CD4-positive, alpha-beta T cell (primary cell): ENCODE results near the gene SLC25A51. TPM values are rescaled to one million over a fixed set of nuclear protein-coding genes. Genes with fewer than 3 reads are reported as not detected.

Experiments used
- ATAC-seq: fragments of 200-7000 bp; cut with Tn5 transposase; one replicate; pipeline ENCODE4 v1.10.0; 2022; ENCODE audit warnings: mild to moderate bottlenecking; ENCODE audit not compliant: poor library complexity
- CTCF ChIA-PET: fragments of 350-600 bp; sonication (Branson Sonifier 250); formaldehyde crosslinking; loops from one replicate; lab custom pipeline; 2021; ENCODE audit warnings: antibody characterized with exemption, inconsistent platforms; lab: Charles Lee
- POLR2A ChIA-PET: fragments of 350-600 bp; sonication (Branson Sonifier 250); formaldehyde crosslinking; loops from one replicate; lab custom pipeline; 2021; ENCODE audit warnings: antibody characterized with exemption, inconsistent platforms; lab: Charles Lee
- DNase-seq, 14 experiments: peaks; one replicate each; pipeline ENCODE4 v3.0.0-alpha.2; 2013 to 2020; ENCODE audit warnings: mixed read lengths in 2 of 14
- H3K27ac ChIP-seq, 2 donors: one replicate each; pipeline versions ENCODE4 v1.5.1 to v1.7.0; 2013; ENCODE audit warnings: low read length in 2 of 2, low read depth in 1 of 2, mild to moderate bottlenecking in 1 of 2
- H3K27me3 ChIP-seq, 2 experiments: 1 replicate in 1 of 2; 2 replicates in 1 of 2; pipeline versions ENCODE4 v1.6.1 to v1.7.0; 2013; ENCODE audit warnings: low read length in 2 of 2, control low read depth in 1 of 2, mild to moderate bottlenecking in 1 of 2, moderate library complexity in 1 of 2; ENCODE audit not compliant: insufficient read depth in 2 of 2, control insufficient read depth in 1 of 2
- H3K36me3 ChIP-seq: one replicate; pipeline ENCODE4 v1.6.1; 2013; ENCODE audit warnings: low read length, control low read depth; ENCODE audit not compliant: insufficient read depth
- H3K4me1 ChIP-seq: one replicate; pipeline ENCODE4 v1.6.1; 2013; ENCODE audit warnings: low read length, control low read depth; ENCODE audit not compliant: insufficient read depth
- H3K4me3 ChIP-seq: one replicate; pipeline ENCODE4 v1.5.1; 2013; ENCODE audit warnings: mild to moderate bottlenecking, low read length, moderate library complexity
- H3K9me3 ChIP-seq, 2 experiments: 1 replicate in 1 of 2; 2 replicates in 1 of 2; pipeline versions ENCODE4 v1.6.1 to v1.7.0; 2013; ENCODE audit warnings: low read length in 2 of 2, mild to moderate bottlenecking in 2 of 2, control low read depth in 1 of 2, moderate library complexity in 1 of 2; ENCODE audit not compliant: control insufficient read depth in 1 of 2, insufficient read depth in 1 of 2
- H3K27ac Mint-ChIP-seq: one replicate; pipeline ENCODE4 v1.8.0; 2020; ENCODE audit warnings: mixed read lengths
- H3K27me3 Mint-ChIP-seq: one replicate; pipeline ENCODE4 v1.8.0; 2021; ENCODE audit warnings: mixed read lengths
- H3K36me3 Mint-ChIP-seq: one replicate; pipeline ENCODE4 v1.8.0; 2021; ENCODE audit warnings: low read depth, mixed read lengths
- H3K4me1 Mint-ChIP-seq: one replicate; pipeline ENCODE4 v1.8.0; 2021; ENCODE audit warnings: low read depth, mixed read lengths
- H3K4me3 Mint-ChIP-seq: one replicate; pipeline ENCODE4 v1.8.0; 2020; ENCODE audit warnings: mild to moderate bottlenecking, mixed read lengths
- H3K9me3 Mint-ChIP-seq: one replicate; pipeline ENCODE4 v1.8.0; 2020; ENCODE audit warnings: mixed read lengths
- intact Hi-C, 2 experiments: fragments of 100-400 bp; cut with DNase I in 1 of 2; cut with micrococcal nuclease in 1 of 2; formaldehyde crosslinking; loops; one replicate each; pipeline versions ENCODE4 v1.15.1 to v1.9.0; 2023 to 2025; cut with DNase I, micrococcal nuclease
- total RNA-seq, 174 experiments: library from RNA in 2 of 174; stranded (reverse) in 2 of 174; gene quantifications; one replicate each; pipeline ENCODE4 v1.2.3 and lab custom pipeline; 2021 to 2026
- TF ChIP-seq, protein P1 (sequence below): fragments of 200-600 bp; IDR thresholded peaks from one replicate; pipeline ENCODE4 v1.8.0; 2022; ENCODE audit warnings: antibody characterized with exemption, mild to moderate bottlenecking

SLC25A51 gene
- total RNA-seq, 2 experiments from 2014 or later = 13.3 to 13.8 TPM

DNA sequence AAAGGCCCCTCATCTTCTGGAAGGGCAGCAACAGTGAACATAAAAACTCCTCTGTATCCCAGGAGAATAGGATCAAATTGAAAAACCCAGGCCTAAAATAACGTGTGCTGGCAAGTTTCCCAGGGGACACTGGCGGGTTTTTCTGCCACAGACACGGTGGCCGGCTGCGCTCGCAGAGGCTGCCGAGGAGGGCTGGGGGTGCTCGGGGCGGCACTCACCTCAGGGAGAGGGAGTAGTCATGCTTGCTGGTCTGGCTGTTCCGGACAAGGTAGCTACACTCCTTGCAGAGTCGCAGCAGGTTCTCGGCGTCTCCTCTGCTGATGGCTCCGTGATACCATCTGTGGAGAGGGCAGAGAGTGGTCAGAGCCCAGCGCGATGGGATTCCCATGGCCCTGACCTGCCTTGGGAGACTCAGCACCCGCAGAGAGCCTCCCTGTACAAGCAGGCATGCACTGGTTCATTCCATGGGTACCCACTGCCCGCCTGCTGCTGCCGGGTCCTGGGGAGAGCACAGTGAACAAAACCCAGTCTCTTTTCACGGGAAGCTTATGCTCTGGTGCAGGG, 44.6 kb upstream of the SLC25A51 start:
- Mint-ChIP-seq H3K9me3 (no peaks in the 10 kb centered on the region), H3K27ac (no peak overlapping the region), H3K27me3 (no peaks in the 10 kb centered on the region), H3K4me3 (no peak overlapping the region), H3K36me3 (no peaks in the 10 kb centered on the region), H3K4me1 (no peaks in the 10 kb centered on the region)
- POLR2A ChIA-PET = no interaction called here
- H3K4me1 ChIP-seq = no peaks in the 10 kb centered on the region
- intact Hi-C loops = no loop called here
- TF ChIP-seq, protein P1, sequence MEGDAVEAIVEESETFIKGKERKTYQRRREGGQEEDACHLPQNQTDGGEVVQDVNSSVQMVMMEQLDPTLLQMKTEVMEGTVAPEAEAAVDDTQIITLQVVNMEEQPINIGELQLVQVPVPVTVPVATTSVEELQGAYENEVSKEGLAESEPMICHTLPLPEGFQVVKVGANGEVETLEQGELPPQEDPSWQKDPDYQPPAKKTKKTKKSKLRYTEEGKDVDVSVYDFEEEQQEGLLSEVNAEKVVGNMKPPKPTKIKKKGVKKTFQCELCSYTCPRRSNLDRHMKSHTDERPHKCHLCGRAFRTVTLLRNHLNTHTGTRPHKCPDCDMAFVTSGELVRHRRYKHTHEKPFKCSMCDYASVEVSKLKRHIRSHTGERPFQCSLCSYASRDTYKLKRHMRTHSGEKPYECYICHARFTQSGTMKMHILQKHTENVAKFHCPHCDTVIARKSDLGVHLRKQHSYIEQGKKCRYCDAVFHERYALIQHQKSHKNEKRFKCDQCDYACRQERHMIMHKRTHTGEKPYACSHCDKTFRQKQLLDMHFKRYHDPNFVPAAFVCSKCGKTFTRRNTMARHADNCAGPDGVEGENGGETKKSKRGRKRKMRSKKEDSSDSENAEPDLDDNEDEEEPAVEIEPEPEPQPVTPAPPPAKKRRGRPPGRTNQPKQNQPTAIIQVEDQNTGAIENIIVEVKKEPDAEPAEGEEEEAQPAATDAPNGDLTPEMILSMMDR = no peak
- no peak for ATAC-seq
- no peaks in the 10 kb centered on the region for H3K36me3 ChIP-seq
- no peaks in the 10 kb centered on the region for H3K27me3 ChIP-seq
- no peak overlapping the region for H3K4me3 ChIP-seq
- no peak overlapping the region for H3K27ac ChIP-seq
- H3K9me3 ChIP-seq = no peaks in the 10 kb centered on the region
- CTCF ChIA-PET = no interaction called here
- DNase-seq = no peak

GRCh38 chr9:37947977-37948376, 44.0 kb upstream of the SLC25A51 start:
- TF ChIP-seq, protein P1 = no peak
- Histone ChIP-seq H3K27me3 (no peaks in the 10 kb centered on the region), H3K4me1 (no peaks in the 10 kb centered on the region), H3K36me3 (no peaks in the 10 kb centered on the region), H3K4me3 (no peak overlapping the region), H3K9me3 (no peaks in the 10 kb centered on the region), H3K27ac (no peak overlapping the region)
- Mint-ChIP-seq H3K9me3 (no peaks in the 10 kb centered on the region), H3K4me3 (no peak overlapping the region), H3K27me3 (no peaks in the 10 kb centered on the region), H3K4me1 (no peaks in the 10 kb centered on the region), H3K27ac (no peak overlapping the region), H3K36me3 (no peaks in the 10 kb centered on the region)
- ATAC-seq (no peak), DNase-seq (no peak)
- intact Hi-C loops = no loop called here
- ChIA-PET CTCF (no interaction called here), POLR2A (no interaction called here)

- Mint-ChIP-seq H3K4me3 (no peak overlapping the region), H3K9me3 (no peaks in the 10 kb centered on the region), H3K4me1 (no peaks in the 10 kb centered on the region), H3K27ac (no peak overlapping the region), H3K36me3 (no peaks in the 10 kb centered on the region), H3K27me3 (no peaks in the 10 kb centered on the region)
- intact Hi-C loops = no loop called here
- Histone ChIP-seq H3K4me1 (no peaks in the 10 kb centered on the region), H3K4me3 (no peak overlapping the region), H3K27ac (no peak overlapping the region), H3K27me3 (no peaks in the 10 kb centered on the region), H3K36me3 (no peaks in the 10 kb centered on the region), H3K9me3 (no peaks in the 10 kb centered on the region)
- ChIA-PET POLR2A (no interaction called here), CTCF (no interaction called here)
- ATAC-seq (no peak), DNase-seq (no peak)
- TF ChIP-seq, protein P1 = no peak
Observed at GRCh38 chr9:37947471-37947870, 43.5 kb upstream of the SLC25A51 start.
